22Rv1 (cell line): ENCODE data around the gene SLC8A3.

Experiments used
- H3K27ac ChIP-seq: fragments of 450-650 bp; 2 replicates; pipeline ENCODE4 v1.5.1; 2017
- ZFX ChIP-seq: fragments of 450-650 bp; IDR thresholded peaks from 2 replicates; pipeline ENCODE4 v1.6.1; 2017; ENCODE audit warnings: antibody characterized with exemption, borderline replicate concordance
- TF ChIP-seq, protein P1 (sequence below): fragments of 450-650 bp; IDR thresholded peaks from 2 replicates; pipeline ENCODE4 v1.5.1; 2017; ENCODE audit warnings: mild to moderate bottlenecking

The SLC8A3 gene

DNA sequence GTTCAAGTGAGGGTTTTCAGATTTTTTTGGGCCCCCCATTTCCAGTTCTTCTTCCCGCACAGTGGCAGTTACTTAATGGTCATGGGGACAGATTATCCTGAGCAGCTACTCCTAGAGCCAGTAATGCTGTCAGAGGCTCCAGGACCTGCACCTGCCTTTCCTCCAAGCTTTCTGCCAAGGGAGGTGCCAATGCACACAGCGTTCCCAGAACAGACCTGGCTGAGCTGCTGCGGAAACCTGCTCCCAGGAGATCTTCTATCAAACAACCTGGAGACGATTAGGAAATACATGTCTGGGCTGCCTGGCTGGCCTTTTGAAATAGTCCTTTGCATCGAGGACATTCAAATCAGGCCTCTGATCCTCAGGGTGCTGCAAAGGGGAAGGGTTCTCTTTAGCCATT, 120.9 kb downstream of the SLC8A3 start:
- no peak overlapping the region for H3K27ac ChIP-seq
- TF ChIP-seq ZFX: no peak
- TF ChIP-seq, protein P1, sequence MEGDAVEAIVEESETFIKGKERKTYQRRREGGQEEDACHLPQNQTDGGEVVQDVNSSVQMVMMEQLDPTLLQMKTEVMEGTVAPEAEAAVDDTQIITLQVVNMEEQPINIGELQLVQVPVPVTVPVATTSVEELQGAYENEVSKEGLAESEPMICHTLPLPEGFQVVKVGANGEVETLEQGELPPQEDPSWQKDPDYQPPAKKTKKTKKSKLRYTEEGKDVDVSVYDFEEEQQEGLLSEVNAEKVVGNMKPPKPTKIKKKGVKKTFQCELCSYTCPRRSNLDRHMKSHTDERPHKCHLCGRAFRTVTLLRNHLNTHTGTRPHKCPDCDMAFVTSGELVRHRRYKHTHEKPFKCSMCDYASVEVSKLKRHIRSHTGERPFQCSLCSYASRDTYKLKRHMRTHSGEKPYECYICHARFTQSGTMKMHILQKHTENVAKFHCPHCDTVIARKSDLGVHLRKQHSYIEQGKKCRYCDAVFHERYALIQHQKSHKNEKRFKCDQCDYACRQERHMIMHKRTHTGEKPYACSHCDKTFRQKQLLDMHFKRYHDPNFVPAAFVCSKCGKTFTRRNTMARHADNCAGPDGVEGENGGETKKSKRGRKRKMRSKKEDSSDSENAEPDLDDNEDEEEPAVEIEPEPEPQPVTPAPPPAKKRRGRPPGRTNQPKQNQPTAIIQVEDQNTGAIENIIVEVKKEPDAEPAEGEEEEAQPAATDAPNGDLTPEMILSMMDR: no peak

DNA sequence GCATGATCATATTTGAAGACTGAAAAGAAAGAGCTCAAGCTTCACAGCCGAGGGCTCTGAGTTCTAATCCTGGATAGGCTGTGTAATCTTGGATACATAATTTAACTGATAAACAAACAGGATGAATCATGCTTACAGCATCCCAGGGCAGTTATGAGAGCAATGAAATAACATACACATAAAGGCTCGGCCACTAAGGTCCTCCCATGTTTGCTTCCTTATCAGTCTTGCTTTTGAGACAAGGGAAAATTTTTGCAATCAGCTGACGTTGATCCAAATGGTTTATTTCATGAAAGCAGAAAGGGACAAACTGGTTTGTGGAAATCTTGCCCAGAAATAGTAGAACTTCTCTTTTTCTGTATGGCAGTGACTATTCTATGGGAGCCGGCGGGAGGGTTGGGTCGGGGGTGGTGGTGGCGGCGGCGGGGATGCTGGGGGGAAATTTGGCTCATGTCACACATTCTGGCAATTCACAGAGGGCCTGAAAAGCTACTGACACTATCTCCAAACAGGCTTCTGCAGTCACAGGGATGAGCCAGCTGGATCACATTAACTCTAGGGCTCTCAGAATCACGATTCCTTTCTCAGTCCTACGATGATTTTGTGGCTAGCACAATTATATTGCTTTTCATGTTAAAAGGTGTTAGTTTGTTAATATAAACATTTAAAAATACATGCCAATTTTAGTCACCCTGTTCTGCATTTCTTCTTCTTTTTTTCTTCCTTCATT, 124.5 kb downstream of the SLC8A3 start:
- TF ChIP-seq, protein P1: no peak
- no peak for TF ChIP-seq ZFX
- no peak overlapping the region for H3K27ac ChIP-seq

DNA sequence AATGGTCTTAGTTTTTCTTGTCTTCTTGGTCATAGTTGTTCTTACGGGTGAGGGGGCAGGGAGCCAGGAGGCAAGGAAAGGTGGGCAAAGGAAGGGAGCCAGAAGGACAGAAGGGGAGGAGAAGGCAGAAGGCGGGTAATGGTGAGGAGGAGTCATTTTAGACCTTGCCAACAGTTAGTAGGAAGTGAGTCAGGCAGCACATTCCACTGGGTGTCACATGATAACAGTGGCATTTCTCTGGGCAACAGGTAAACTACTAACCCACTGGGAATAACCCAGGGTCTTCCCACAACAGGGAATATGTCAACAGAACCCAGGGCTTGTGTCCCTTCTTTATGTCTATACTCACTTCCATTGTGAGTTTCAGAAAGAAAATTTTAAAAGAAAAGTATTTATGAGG, 127.6 kb downstream of the SLC8A3 start:
- TF ChIP-seq, protein P1: no peak
- no peak for TF ChIP-seq ZFX
- no peak overlapping the region for H3K27ac ChIP-seq

DNA sequence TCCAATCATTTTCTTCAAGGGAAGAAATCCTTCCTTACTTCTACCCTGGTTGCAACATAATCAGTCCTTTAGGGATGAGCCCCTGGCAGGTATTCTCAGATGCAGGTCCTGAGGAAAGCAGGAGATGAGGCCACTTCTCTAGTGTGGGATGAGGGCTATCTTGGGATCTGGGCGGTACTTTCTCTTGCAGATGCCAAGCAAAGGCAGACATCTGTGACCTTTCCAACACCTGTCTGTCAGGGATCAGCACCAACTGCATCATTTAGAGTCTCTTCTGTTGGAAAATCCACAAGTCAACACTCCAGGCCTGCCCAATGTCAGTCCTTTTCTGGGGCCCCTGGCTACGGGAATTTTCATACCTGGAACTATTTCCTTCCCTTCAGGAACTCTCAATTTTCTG, 129.2 kb downstream of the SLC8A3 start:
- no peak overlapping the region for H3K27ac ChIP-seq
- TF ChIP-seq ZFX: no peak
- TF ChIP-seq, protein P1: no peak

DNA sequence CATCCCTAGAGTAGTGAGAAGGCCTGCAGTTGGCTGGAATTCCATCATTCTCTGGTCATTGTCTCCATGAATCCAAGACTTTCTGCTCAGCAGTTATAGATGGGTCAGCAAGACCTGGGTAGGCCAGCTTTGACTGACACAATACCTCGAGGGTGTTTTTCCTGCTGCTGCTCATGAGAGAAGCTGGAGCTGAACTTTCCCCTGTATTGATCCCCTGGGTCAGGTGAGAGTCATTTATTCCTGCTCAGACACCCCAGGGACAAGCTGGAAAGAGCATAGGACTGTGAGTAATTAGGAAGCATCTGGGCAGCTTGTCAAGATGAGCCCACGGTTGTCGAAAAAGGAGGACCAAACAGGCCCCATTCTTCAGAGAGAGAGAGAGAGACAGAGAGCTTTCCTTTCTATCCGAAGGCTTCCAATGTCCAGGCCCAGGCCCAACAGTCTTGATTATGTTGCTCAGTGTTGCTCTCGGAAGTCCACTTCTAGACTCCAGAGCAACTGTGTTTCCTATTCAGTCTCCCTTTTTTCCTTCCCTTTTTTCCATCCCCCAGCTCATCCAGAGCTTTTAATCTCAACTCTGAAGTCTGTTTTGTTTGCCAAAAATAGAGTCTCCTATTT, 131.1 kb downstream of the SLC8A3 start:
- TF ChIP-seq ZFX: no peak
- TF ChIP-seq, protein P1: no peak
- no peak overlapping the region for H3K27ac ChIP-seq

DNA sequence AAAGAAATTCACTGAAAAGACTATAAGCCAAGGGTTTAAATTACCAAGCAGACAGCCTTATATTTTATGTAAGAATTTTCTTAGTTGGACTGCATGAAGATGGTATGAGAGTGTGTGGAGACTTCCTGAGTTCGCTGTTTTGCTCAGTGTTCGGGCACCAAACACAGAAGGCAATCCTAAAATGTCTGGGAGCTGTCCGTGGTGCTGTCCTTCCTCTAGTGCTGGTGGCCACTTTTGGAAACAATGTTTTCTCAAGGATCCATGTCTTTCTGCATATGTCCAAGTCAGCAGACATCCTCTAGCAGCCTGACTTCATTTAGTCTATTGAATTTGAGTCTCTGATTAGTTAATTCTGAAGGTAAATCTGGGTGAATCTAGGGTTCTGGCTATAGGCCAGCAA, 135.8 kb downstream of the SLC8A3 start:
- TF ChIP-seq, protein P1: no peak
- no peak for TF ChIP-seq ZFX
- H3K27ac ChIP-seq: no peak overlapping the region

DNA sequence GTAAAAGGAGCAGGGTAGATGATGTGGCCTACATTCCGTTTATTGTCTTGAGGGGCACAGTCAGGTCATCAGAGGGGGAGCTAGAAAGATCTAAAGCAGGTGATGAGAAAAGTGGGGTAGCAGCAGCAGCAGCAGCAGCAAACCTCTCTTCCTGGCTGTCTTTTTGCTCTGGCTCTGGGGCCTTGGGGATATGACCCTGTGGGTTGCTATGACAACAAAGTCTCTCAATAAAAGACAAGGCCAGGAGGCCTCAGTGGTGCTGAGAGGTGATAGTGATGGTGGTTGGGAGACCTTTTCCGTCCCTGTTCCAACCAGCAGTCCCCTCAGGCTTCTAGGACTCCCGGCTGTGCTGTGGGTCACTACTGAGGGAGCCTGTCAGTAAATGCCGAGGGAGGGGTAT, 138.6 kb downstream of the SLC8A3 start:
- H3K27ac ChIP-seq: no peak overlapping the region
- TF ChIP-seq, protein P1: no peak
- TF ChIP-seq ZFX: no peak
